H9 (cell line): ENCODE results near the gene NECAP2. TPM values are rescaled to one million over a fixed set of nuclear protein-coding genes. Genes with fewer than 3 reads are reported as not detected.

Experiments used
- DNase-seq: peaks from one replicate; pipeline ENCODE4 v3.0.0-alpha.2; 2017
- H2AFZ ChIP-seq: one replicate; pipeline ENCODE4 v1.6.1; 2013; ENCODE audit warnings: mild to moderate bottlenecking, low read length, control low read depth, moderate library complexity
- H2AK5ac ChIP-seq: 2 replicates; pipeline ENCODE4 v1.6.1; 2013; ENCODE audit warnings: low read length, control low read depth, mixed read lengths; ENCODE audit not compliant: insufficient read length
- H2BK120ac ChIP-seq: one replicate; pipeline ENCODE4 v1.6.1; 2013; ENCODE audit warnings: low read depth, mild to moderate bottlenecking, low read length, control low read depth, inconsistent platforms; ENCODE audit not compliant: poor library complexity, severe bottlenecking
- H2BK12ac ChIP-seq: 2 replicates; pipeline ENCODE4 v1.6.1; 2013; ENCODE audit warnings: low read length, control low read depth, mixed read lengths, low read depth; ENCODE audit not compliant: insufficient read length
- H2BK15ac ChIP-seq: 2 replicates; pipeline ENCODE4 v1.6.1; 2013; ENCODE audit warnings: low read depth, low read length, control low read depth
- H2BK20ac ChIP-seq: one replicate; pipeline ENCODE4 v1.6.1; 2013; ENCODE audit warnings: low read depth, mild to moderate bottlenecking, low read length, control low read depth, inconsistent platforms; ENCODE audit not compliant: poor library complexity, severe bottlenecking
- H2BK5ac ChIP-seq: 2 replicates; pipeline ENCODE4 v1.6.1; 2013; ENCODE audit warnings: low read length, control low read depth, mixed read lengths; ENCODE audit not compliant: insufficient read length
- H3K14ac ChIP-seq: 2 replicates; pipeline ENCODE4 v1.6.1; 2013; ENCODE audit warnings: low read length, control low read depth; ENCODE audit not compliant: insufficient read depth
- H3K18ac ChIP-seq: 2 replicates; pipeline ENCODE4 v1.6.1; 2013; ENCODE audit warnings: low read depth, mild to moderate bottlenecking, mixed read lengths, low read length, control low read depth; ENCODE audit not compliant: insufficient read length
- H3K23ac ChIP-seq: 2 replicates; pipeline ENCODE4 v1.6.1; 2013; ENCODE audit warnings: low read length, control low read depth, mixed read lengths, low read depth; ENCODE audit not compliant: insufficient read length
- H3K23me2 ChIP-seq: 2 replicates; pipeline ENCODE4 v1.6.1; 2013; ENCODE audit warnings: low read depth, mild to moderate bottlenecking, mixed read lengths, low read length, control low read depth; ENCODE audit not compliant: insufficient read length, poor library complexity, severe bottlenecking
- H3K27ac ChIP-seq: 2 replicates; pipeline ENCODE4 v1.5.1; 2013; ENCODE audit warnings: low read length, control low read depth, mixed read lengths, low read depth; ENCODE audit not compliant: insufficient read length
- H3K27me3 ChIP-seq: 2 replicates; pipeline ENCODE4 v1.6.1; 2013; ENCODE audit warnings: low read length, control low read depth, inconsistent platforms; ENCODE audit not compliant: insufficient read depth
- H3K4ac ChIP-seq: 2 replicates; pipeline ENCODE4 v1.6.1; 2013; ENCODE audit warnings: low read depth, mild to moderate bottlenecking, control low read depth, inconsistent platforms, low read length, moderate library complexity
- H3K4me1 ChIP-seq: 2 replicates; pipeline ENCODE4 v1.6.1; 2013; ENCODE audit warnings: low read length, control low read depth, inconsistent platforms; ENCODE audit not compliant: insufficient read depth
- H3K4me2 ChIP-seq: 2 replicates; pipeline ENCODE4 v1.6.1; 2013; ENCODE audit warnings: low read length, control low read depth, mixed read lengths; ENCODE audit not compliant: insufficient read length, insufficient read depth
- H3K56ac ChIP-seq: 2 replicates; pipeline ENCODE4 v1.6.1; 2013; ENCODE audit warnings: low read depth, mild to moderate bottlenecking, mixed read lengths, low read length, control low read depth; ENCODE audit not compliant: insufficient read length
- H3K79me1 ChIP-seq: 2 replicates; pipeline ENCODE4 v1.6.1; 2013; ENCODE audit warnings: low read depth, mild to moderate bottlenecking, moderate library complexity, low read length, control low read depth, inconsistent platforms; ENCODE audit not compliant: insufficient read depth, poor library complexity, severe bottlenecking
- H3K79me2 ChIP-seq: 2 replicates; pipeline ENCODE4 v1.6.1; 2013; ENCODE audit warnings: low read length, control low read depth, inconsistent platforms; ENCODE audit not compliant: insufficient read depth
- H3K9ac ChIP-seq: 2 replicates; pipeline ENCODE4 v1.6.1; 2013; ENCODE audit warnings: low read length, control low read depth, mixed read lengths; ENCODE audit not compliant: insufficient read length; ENCODE audit errors: extremely low read depth
- H3K9me3 ChIP-seq: one replicate; pipeline ENCODE4 v1.6.1; 2013; ENCODE audit warnings: low read depth, low read length, inconsistent platforms; ENCODE audit not compliant: control insufficient read depth
- H3T11ph ChIP-seq: one replicate; pipeline ENCODE4 v1.6.1; 2013; ENCODE audit warnings: mild to moderate bottlenecking, low read length, control low read depth, inconsistent platforms
- H4K20me1 ChIP-seq: one replicate; pipeline ENCODE4 v1.6.1; 2013; ENCODE audit not compliant: control insufficient read depth, insufficient read length, insufficient read depth
- H4K5ac ChIP-seq: 2 replicates; pipeline ENCODE4 v1.6.1; 2013; ENCODE audit warnings: low read depth, mild to moderate bottlenecking, mixed read lengths, low read length, control low read depth; ENCODE audit not compliant: insufficient read length
- H4K8ac ChIP-seq: replicated peaks from 2 replicates; pipeline ENCODE4 v1.6.1; 2013; ENCODE audit warnings: low read length, control low read depth, mixed read lengths, low read depth; ENCODE audit not compliant: insufficient read length
- H4K91ac ChIP-seq: 2 replicates; pipeline ENCODE4 v1.6.1; 2013; ENCODE audit warnings: low read depth, mild to moderate bottlenecking, moderate library complexity, mixed read lengths, low read length, control low read depth; ENCODE audit not compliant: insufficient read length
- H3K27ac Mint-ChIP-seq, 3 experiments: 2 replicates in 2 of 3; 3 replicates in 1 of 3; pipeline ENCODE4 v1.8.0; 2020 to 2021; ENCODE audit warnings: mixed read lengths in 3 of 3, mild to moderate bottlenecking in 1 of 3, moderate library complexity in 1 of 3
- H3K27me3 Mint-ChIP-seq: 2 replicates; pipeline ENCODE4 v1.8.0; 2021; ENCODE audit warnings: low read depth, mild to moderate bottlenecking, moderate library complexity, mixed read lengths
- H3K36me3 Mint-ChIP-seq, 3 experiments: 2 replicates in 2 of 3; 3 replicates in 1 of 3; pipeline ENCODE4 v1.8.0; 2020 to 2021; ENCODE audit warnings: low read depth in 3 of 3, mixed read lengths in 3 of 3; ENCODE audit not compliant: insufficient read depth in 1 of 3
- H3K4me1 Mint-ChIP-seq, 2 experiments: 2 replicates each; pipeline ENCODE4 v1.8.0; 2020; ENCODE audit warnings: mixed read lengths in 2 of 2
- H3K4me3 Mint-ChIP-seq, 2 experiments: 2 replicates in 1 of 2; 3 replicates in 1 of 2; pipeline ENCODE4 v1.8.0; 2020 to 2021; ENCODE audit warnings: mild to moderate bottlenecking in 2 of 2, mixed read lengths in 2 of 2, moderate library complexity in 1 of 2
- H3K9me3 Mint-ChIP-seq, 2 experiments: 2 replicates in 1 of 2; 3 replicates in 1 of 2; pipeline ENCODE4 v1.8.0; 2020; ENCODE audit warnings: mild to moderate bottlenecking in 2 of 2, mixed read lengths in 2 of 2, moderate library complexity in 1 of 2
- WGBS: extraction: QIAGEN DNeasy Blood & Tissue Kit; methylation state at CpG from one replicate; pipeline ENCODE4 v1.1.7; 2013; ENCODE audit warnings: missing lambda C conversion rate, low lambda C conversion rate, mixed read lengths; ENCODE audit not compliant: insufficient read length; ENCODE audit errors: extremely low coverage; 5-methylcytosine and 5-hydroxymethylcytosine counted together
- total RNA-seq: library from RNA; stranded (reverse); gene quantifications from 2 replicates; pipeline ENCODE4 v1.2.1, GENCODE V29; 2021
- TF ChIP-seq, protein P1 (sequence below): fragments of 200-600 bp; sonication (generic); conservative IDR thresholded peaks from 3 replicates; pipeline ENCODE4 v1.8.0; 2021; ENCODE audit warnings: antibody characterized with exemption, mild to moderate bottlenecking

NECAP2 gene
- total RNA-seq, 1 experiment from 2014 or later = 33.2 TPM

DNA sequence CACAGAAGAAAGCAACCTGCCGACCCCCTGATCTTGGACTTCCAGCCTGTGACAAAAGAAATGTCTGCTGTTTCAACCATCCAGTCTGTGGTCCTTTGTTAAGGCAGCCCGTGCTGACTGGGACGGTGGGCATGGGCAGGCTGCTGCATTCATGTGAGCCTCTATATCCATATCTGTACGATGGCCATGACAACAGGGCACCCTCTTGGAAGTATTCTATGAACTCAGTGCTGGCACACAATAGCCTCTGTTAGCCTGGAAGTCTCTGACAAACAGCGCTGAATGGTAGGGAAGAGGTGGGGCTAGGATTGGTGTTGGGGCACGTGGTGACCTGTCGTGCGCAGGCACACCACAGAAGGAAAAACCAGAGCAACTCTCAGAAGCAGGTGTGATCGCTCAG lies 33.7 kb upstream of the NECAP2 start:
- H3K9ac ChIP-seq = no peak overlapping the region
- no peak overlapping the region for H2AK5ac ChIP-seq
- no peak overlapping the region for H2BK5ac ChIP-seq
- no peak overlapping the region for H3T11ph ChIP-seq
- H3K14ac ChIP-seq = no peak overlapping the region; the same call in 1 of the 2 replicates
- H4K8ac ChIP-seq = no peak overlapping the region
- H3K23ac ChIP-seq = no peak overlapping the region
- H3K79me2 ChIP-seq = no peaks in the 10 kb centered on the region
- H3K79me1 ChIP-seq = no peaks in the 10 kb centered on the region
- Mint-ChIP-seq H3K9me3 (no peaks in the 10 kb centered on the region), H3K27ac (peak overlapping the region in 1 of 3 experiments; percentile 2; a peak in 1 of 7 replicates), H3K27me3 (peaks cover 8% of the 10 kb centered on the region), H3K4me1 (peaks cover 7 to 14% of the 10 kb centered on the region in 2 experiments), H3K36me3 (no peaks in the 10 kb centered on the region; a peak in 1 of 7 replicates), H3K4me3 (no peak overlapping the region)
- H3K56ac ChIP-seq = no peak overlapping the region
- no peak overlapping the region for H2BK12ac ChIP-seq
- H4K91ac ChIP-seq = no peak overlapping the region
- H3K4me1 ChIP-seq = no peaks in the 10 kb centered on the region; the same call in 1 of the 2 replicates
- no peak overlapping the region for H4K5ac ChIP-seq
- DNase-seq = no peak
- no CpG with 5 or more reads among the region's 9 CpGs for WGBS
- no peak overlapping the region for H2BK20ac ChIP-seq
- TF ChIP-seq, protein P1, sequence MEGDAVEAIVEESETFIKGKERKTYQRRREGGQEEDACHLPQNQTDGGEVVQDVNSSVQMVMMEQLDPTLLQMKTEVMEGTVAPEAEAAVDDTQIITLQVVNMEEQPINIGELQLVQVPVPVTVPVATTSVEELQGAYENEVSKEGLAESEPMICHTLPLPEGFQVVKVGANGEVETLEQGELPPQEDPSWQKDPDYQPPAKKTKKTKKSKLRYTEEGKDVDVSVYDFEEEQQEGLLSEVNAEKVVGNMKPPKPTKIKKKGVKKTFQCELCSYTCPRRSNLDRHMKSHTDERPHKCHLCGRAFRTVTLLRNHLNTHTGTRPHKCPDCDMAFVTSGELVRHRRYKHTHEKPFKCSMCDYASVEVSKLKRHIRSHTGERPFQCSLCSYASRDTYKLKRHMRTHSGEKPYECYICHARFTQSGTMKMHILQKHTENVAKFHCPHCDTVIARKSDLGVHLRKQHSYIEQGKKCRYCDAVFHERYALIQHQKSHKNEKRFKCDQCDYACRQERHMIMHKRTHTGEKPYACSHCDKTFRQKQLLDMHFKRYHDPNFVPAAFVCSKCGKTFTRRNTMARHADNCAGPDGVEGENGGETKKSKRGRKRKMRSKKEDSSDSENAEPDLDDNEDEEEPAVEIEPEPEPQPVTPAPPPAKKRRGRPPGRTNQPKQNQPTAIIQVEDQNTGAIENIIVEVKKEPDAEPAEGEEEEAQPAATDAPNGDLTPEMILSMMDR = no peak
- H3K23me2 ChIP-seq = no peaks in the 10 kb centered on the region
- H3K4ac ChIP-seq = no peak overlapping the region
- no peak overlapping the region for H2BK15ac ChIP-seq
- no peak overlapping the region for H3K27ac ChIP-seq
- no peak overlapping the region for H3K4me2 ChIP-seq
- H2BK120ac ChIP-seq = no peak overlapping the region
- H3K9me3 ChIP-seq = no peaks in the 10 kb centered on the region
- H2AFZ ChIP-seq = no peak overlapping the region
- H3K27me3 ChIP-seq = no peaks in the 10 kb centered on the region
- H3K18ac ChIP-seq = no peak overlapping the region
- H4K20me1 ChIP-seq = no peaks in the 10 kb centered on the region
